OCI-LY7 (cell line): ENCODE results near the gene RBM28.

Experiments
- EZH2phosphoT487 ChIP-seq: fragments of 200-600 bp; sonication (generic); IDR thresholded peaks from 2 replicates; pipeline ENCODE4 v1.6.1; 2018; ENCODE audit warnings: low read depth, borderline replicate concordance, mild to moderate bottlenecking, mixed run types, antibody characterized with exemption, low read length, moderate library complexity, mixed read lengths
- TF ChIP-seq, protein P1 (sequence below): fragments of 200-600 bp; sonication (generic); conservative IDR thresholded peaks from 2 replicates; pipeline ENCODE4 v1.5.1; 2014; ENCODE audit warnings: mild to moderate bottlenecking, antibody characterized with exemption, low read length, moderate library complexity, mixed read lengths

DNA sequence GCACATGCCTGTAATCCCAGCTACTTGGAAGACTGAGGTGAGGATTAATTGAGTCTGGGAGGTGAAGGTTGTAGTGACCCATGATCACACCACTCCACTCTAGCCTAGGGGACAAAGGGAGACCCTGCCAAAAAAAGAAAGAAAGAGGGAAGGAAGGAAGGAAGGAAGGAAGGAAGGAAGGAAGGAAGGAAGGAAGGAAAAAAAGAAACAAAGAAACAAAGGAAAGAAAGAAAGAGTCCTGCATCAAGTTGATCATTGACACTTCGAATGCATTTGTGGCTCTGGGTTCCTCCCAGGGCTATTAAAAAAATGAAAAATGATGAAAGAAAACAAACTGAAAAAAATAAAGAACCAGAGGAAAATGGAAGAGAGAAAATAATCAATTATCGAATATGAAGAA is 21.7 kb upstream of the RBM28 start:
- TF ChIP-seq, protein P1, sequence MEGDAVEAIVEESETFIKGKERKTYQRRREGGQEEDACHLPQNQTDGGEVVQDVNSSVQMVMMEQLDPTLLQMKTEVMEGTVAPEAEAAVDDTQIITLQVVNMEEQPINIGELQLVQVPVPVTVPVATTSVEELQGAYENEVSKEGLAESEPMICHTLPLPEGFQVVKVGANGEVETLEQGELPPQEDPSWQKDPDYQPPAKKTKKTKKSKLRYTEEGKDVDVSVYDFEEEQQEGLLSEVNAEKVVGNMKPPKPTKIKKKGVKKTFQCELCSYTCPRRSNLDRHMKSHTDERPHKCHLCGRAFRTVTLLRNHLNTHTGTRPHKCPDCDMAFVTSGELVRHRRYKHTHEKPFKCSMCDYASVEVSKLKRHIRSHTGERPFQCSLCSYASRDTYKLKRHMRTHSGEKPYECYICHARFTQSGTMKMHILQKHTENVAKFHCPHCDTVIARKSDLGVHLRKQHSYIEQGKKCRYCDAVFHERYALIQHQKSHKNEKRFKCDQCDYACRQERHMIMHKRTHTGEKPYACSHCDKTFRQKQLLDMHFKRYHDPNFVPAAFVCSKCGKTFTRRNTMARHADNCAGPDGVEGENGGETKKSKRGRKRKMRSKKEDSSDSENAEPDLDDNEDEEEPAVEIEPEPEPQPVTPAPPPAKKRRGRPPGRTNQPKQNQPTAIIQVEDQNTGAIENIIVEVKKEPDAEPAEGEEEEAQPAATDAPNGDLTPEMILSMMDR, result no peak
- no peak for TF ChIP-seq EZH2phosphoT487
